AG04449 (cell line): ENCODE data around the gene KIAA0319L.

Experiments
- CTCF ChIA-PET: fragments of 350-600 bp; formaldehyde crosslinking; extraction: SDS; loops from one replicate; lab custom pipeline; 2021; ENCODE audit warnings: antibody characterized with exemption; lab: Yijun Ruan, JAX
- POLR2A ChIA-PET: fragments of 400-600, 350-600 bp; formaldehyde crosslinking; extraction: SDS; loops from one replicate; lab custom pipeline; 2020; ENCODE audit warnings: antibody characterized with exemption, inconsistent platforms; lab: Yijun Ruan, JAX
- DNase-seq: peaks from one replicate; pipeline ENCODE4 v3.0.0-alpha.2; 2010; ENCODE audit warnings: low read depth, low spot score
- H3K4me3 ChIP-seq: 2 replicates; pipeline ENCODE4 v1.5.1; 2011; ENCODE audit warnings: low read depth, mild to moderate bottlenecking, control low read depth, low read length
- TF ChIP-seq, protein P1 (sequence below): IDR thresholded peaks from one replicate; pipeline ENCODE4 v1.5.1; 2011; ENCODE audit warnings: mild to moderate bottlenecking, moderate library complexity, low read length, control low read depth, inconsistent platforms; ENCODE audit not compliant: insufficient read depth; ENCODE audit errors: missing control alignments

KIAA0319L gene

DNA sequence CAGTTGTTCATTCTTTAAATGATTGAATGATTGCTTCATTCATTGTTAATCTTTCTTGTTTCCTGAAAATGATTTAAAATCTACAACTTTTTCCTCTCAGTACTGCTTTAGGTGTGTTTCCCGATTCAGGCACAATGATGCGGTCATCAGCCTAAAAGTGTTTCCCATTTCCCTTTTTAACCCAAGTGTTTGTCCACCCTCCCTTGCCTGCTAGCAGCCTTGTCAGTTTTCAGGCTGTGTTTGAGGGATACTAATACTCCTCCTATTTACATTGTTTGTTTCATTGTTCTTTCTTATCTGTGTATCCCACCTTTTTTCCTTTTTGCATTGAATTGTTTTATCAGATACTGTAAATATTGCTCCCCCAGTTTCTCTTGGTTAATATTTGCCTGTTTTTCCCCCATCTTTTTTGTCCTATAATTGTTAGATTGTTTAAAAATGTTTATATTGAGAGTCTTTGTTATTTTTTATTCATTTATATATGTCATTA lies 131.1 kb downstream of the KIAA0319L start:
- DNase-seq = no peak
- TF ChIP-seq, protein P1, sequence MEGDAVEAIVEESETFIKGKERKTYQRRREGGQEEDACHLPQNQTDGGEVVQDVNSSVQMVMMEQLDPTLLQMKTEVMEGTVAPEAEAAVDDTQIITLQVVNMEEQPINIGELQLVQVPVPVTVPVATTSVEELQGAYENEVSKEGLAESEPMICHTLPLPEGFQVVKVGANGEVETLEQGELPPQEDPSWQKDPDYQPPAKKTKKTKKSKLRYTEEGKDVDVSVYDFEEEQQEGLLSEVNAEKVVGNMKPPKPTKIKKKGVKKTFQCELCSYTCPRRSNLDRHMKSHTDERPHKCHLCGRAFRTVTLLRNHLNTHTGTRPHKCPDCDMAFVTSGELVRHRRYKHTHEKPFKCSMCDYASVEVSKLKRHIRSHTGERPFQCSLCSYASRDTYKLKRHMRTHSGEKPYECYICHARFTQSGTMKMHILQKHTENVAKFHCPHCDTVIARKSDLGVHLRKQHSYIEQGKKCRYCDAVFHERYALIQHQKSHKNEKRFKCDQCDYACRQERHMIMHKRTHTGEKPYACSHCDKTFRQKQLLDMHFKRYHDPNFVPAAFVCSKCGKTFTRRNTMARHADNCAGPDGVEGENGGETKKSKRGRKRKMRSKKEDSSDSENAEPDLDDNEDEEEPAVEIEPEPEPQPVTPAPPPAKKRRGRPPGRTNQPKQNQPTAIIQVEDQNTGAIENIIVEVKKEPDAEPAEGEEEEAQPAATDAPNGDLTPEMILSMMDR = no peak
- ChIA-PET POLR2A (no interaction called here), CTCF (no interaction called here)
- no peak overlapping the region for H3K4me3 ChIP-seq

DNA sequence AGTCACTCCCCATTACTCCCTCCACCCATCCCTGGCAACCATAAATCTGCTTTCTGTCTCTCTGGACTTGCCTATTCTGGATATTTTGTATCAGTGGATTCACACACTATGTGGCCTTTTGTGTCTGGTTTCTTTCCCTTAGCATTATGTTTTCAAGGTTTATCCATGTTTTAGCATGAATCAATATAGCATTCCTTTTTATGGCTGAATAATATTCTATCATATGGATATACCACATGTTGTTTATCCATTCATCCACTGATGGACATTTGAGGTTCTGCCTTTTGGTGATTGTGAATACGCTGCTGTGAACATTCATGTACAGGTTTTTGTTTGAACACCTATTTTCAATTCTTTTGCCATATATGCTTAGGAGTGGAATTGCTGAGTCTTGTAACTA lies 148.3 kb downstream of the KIAA0319L start:
- DNase-seq = no peak
- H3K4me3 ChIP-seq = no peak overlapping the region
- ChIA-PET CTCF (interaction anchor here (1.1 kb wide), 1 partner anchor 13 kb away, joined by 3 read pairs; no protein-coding TSS in a partner anchor), POLR2A (no interaction called here)
- TF ChIP-seq, protein P1 = no peak

DNA sequence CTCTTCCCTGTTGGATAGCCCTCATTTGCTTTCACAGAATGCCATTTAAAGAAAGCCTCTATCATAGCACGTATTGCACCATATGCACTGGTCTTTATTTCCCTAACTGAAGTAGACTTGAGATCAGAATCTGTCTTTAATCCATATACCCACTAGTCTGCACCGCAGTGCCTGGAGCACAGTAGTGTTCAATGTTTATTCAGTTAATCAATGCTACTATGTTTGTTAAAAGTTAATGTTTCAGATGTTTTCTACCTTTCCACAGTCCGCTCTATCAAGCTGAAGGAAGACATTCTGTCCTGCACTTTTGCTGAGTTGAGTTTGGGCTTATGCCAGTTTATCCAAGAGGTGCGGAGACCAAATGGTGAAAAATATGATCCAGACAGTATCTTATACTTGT lies 149.5 kb downstream of the KIAA0319L start:
- no peak overlapping the region for H3K4me3 ChIP-seq
- ChIA-PET CTCF (interaction anchor here (1.1 to 1.5 kb wide), 3 partner anchors 11 to 621 kb away, joined by 3 to 5 read pairs (median 3); no protein-coding TSS in a partner anchor), POLR2A (no interaction called here)
- TF ChIP-seq, protein P1 = no peak
- DNase-seq = no peak

DNA sequence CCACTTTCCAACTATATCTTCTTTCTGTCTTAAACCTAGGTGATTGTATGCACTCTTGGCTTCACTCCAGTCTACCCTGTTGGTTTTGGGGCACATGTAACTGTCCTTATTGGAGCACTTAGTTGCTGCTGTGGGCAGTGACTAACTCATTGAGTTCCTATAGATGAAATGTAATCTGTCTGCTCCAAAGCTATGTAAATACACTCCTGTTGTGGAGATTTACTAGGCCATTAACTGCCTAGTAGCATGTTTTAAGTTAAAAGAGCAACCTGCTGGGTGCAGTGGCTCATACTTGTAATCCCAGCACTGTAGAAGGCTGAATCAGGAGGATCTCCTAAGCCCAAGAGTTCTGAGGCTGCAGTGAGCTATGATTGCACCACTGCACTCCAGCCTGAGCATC lies 151.1 kb downstream of the KIAA0319L start:
- ChIA-PET CTCF (interaction anchor here (0.6 to 1.0 kb wide), 3 partner anchors 12 to 41 kb away, joined by 3 to 5 read pairs (median 4); no protein-coding TSS in a partner anchor), POLR2A (no interaction called here)
- H3K4me3 ChIP-seq = no peak overlapping the region
- no peak for DNase-seq
- TF ChIP-seq, protein P1 = no peak

DNA sequence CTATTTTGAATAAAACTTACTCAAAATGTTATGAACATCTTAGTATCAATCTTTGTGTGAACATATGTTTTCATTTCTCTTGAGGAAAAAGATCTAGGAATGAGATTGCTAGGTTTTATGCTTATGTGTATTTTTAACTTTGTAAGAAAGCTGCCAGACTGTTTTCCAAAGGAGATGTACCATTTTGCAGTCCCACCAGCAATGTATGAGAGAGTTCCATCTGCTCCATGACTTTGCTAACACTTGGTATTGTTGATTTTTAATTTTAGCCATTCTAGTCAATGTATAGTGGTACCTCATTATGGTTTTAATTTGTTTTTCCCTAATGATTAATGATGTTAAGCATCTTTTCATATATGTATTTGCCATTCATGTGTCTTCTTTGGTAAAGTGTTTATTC lies 156.2 kb downstream of the KIAA0319L start:
- CTCF ChIA-PET = interaction anchor here (2.2 kb wide), 1 partner anchor 199 kb away, joined by 5 read pairs; no protein-coding TSS in a partner anchor
- TF ChIP-seq, protein P1 = no peak
- POLR2A ChIA-PET = no interaction called here
- DNase-seq = no peak
- H3K4me3 ChIP-seq = no peak overlapping the region

DNA sequence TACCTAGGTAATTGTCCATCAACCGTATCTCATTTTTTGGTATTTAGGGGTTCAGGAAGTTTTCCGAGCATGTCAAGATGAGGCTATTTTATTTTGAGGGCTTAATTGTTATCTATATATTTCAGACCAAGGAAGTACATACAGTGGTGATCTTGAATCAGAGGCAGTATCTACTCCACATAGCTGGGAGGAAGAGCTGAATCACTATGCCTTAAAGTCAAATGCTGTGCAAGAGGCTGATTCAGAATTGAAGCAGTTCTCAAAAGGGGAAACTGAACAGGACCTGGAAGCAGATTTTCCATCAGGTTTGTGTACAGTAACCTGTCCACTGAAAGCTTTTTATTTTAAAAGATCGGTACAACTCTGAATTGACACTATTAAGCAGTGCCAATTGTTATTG lies 158.5 kb downstream of the KIAA0319L start:
- no peak for DNase-seq
- no peak overlapping the region for H3K4me3 ChIP-seq
- CTCF ChIA-PET = interaction anchor here (1.0 kb wide), 1 partner anchor 50 kb away, joined by 3 read pairs; no protein-coding TSS in a partner anchor
- TF ChIP-seq, protein P1 = no peak
- POLR2A ChIA-PET = no interaction called here
